Measurements from ENCODE around the gene DISC1. TPM values are rescaled to one million over a fixed set of nuclear protein-coding genes. Genes with fewer than 3 reads are reported as not detected.
"Not testable (repeated sequence)": the region's sequence is repeated elsewhere in the genome, so short reads cannot be mapped to it uniquely, and the experiment has no call there.

The DISC1 gene
- total RNA-seq, 1 donor from 2014 or later = 9.5 TPM

DNA sequence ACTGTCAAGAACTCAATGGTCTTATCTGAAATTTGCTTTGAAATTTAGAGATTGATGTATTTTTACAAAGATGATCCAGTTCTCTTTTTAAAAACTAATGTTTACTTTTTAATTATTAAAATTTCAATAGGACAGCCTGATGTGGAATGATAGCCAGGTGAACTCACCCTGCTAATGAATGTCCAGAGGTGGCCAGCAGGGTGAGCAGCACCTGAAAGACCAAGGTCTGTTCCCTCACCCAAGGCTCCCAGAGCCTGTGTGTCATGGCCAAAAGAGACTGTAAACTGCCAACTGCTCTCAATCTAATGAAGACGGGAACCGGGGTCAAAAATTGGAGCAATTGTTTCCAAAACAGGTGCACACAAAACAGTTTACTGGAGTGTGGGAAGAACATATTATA, 340.4 kb downstream of the DISC1 start:
- no peaks in the 10 kb centered on the region for H3K27me3 ChIP-seq
- DNase-seq (no peak), ATAC-seq (no peak)
- H3K36me3 ChIP-seq = no peaks in the 10 kb centered on the region
- H3K27ac ChIP-seq = no peak overlapping the region
- no peaks in the 10 kb centered on the region for H3K9me3 ChIP-seq
- intact Hi-C loops (cut with DNase I) = no loop called here
- no peak overlapping the region for H3K4me3 ChIP-seq
- TF ChIP-seq CTCF (IDR thresholded peaks at IDR 0.05) = no peak
- H3K4me1 ChIP-seq = no peaks in the 10 kb centered on the region

DNA sequence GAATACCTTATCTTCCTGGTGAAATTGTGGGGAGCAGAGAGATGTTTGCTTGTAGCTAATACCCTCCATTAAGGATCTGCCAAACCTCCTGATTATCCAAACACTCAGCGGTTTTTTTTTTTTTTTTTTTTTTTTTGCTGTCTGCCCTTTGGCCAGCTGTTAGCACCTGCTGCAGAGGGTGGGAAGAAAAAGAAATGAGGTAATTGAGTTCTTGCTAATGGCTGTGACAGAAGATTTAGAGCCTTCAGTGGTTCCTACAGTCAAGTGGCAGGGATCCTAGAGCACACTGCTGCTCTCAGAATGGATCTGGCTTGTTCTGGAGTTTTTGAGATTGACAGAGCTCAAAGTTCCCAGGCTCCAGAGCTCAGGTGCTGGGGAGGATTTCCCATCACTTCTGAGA, 342.5 kb downstream of the DISC1 start:
- H3K4me1 ChIP-seq = no peaks in the 10 kb centered on the region
- no peaks in the 10 kb centered on the region for H3K27me3 ChIP-seq
- H3K36me3 ChIP-seq = no peaks in the 10 kb centered on the region
- no peak overlapping the region for H3K4me3 ChIP-seq
- H3K27ac ChIP-seq = no peak overlapping the region
- ATAC-seq (no peak), DNase-seq (no peak)
- H3K9me3 ChIP-seq = no peaks in the 10 kb centered on the region
- TF ChIP-seq CTCF (IDR thresholded peaks at IDR 0.05) = no peak
- intact Hi-C loops (cut with DNase I) = no loop called here

DNA sequence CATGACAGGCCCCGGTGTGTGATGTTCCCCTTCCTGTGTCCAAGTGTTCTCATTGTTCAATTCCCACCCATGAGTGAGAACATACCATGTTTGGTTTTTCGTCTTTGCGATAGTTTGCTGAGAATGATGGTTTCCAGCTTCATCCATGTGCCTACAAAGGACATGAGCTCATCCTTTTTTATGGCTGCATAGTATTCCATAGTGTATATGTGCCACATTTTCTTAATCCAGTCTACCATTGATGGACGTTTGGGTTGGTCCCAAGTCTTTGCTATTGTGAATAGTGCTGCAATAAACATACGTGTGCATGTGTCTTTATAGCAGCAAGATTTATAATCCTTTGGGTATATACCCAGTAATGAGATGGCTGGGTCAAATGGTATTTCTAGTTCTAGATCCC, 343.2 kb downstream of the DISC1 start:
- H3K27ac ChIP-seq; H3K4me3 ChIP-seq; H3K27me3 ChIP-seq; H3K4me1 ChIP-seq; DNase-seq; ATAC-seq; H3K36me3 ChIP-seq; intact Hi-C loops (cut with DNase I); H3K9me3 ChIP-seq: not testable (repeated sequence)

GRCh38 chr1:231970684-231971083, 344.1 kb downstream of the DISC1 start:
- no peaks in the 10 kb centered on the region for H3K4me1 ChIP-seq
- no peak overlapping the region for H3K27ac ChIP-seq
- no peak for TF ChIP-seq CTCF (IDR thresholded peaks at IDR 0.05)
- H3K4me3 ChIP-seq = no peak overlapping the region
- H3K27me3 ChIP-seq = no peaks in the 10 kb centered on the region
- no peaks in the 10 kb centered on the region for H3K9me3 ChIP-seq
- DNase-seq = no peak
- ATAC-seq = peak; percentile 63
- intact Hi-C loops (cut with DNase I) = no loop called here
- H3K36me3 ChIP-seq = no peaks in the 10 kb centered on the region

DNA sequence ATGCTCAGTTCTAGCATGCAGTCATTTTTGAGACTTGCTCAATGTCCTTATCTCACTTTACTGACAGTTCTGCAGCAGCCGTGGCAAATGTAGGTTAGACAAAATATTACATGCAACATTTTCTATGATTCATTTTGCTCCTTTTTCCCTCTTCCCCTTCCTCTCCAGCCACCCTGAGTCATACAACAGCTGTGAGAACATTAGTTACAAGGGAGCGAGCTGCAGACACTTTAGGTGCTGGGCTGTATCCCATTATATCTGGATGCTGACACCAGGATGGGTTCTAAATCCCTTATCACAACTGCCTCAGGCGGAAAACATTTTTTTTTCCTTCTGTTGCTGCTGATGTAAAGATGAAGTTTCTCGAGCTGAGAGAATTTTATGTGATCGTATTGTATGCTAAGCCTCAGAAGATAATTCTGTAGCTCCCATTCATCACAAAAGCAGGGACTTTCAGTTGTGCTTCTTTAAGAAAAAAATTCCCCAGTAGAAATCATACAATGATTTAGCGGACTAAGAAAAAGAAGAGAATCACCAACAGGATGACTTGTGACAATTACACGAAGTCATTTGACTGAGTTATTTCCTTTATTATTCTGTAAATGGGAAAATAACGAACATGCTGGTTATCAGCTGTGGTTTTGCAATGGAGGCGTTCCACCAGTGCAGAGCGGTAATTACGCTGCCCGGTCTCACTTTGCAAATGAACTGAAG, 345.0 kb downstream of the DISC1 start:
- H3K4me3 ChIP-seq = no peak overlapping the region
- intact Hi-C loops (cut with DNase I) = no loop called here
- no peaks in the 10 kb centered on the region for H3K27me3 ChIP-seq
- peak; percentile 68 for ATAC-seq
- H3K9me3 ChIP-seq = no peaks in the 10 kb centered on the region
- H3K36me3 ChIP-seq = no peaks in the 10 kb centered on the region
- no peak for DNase-seq
- no peak overlapping the region for H3K27ac ChIP-seq
- no peak for TF ChIP-seq CTCF (IDR thresholded peaks at IDR 0.05)
- no peaks in the 10 kb centered on the region for H3K4me1 ChIP-seq

GRCh38 chr1:231972111-231972445, 345.5 kb downstream of the DISC1 start:
- no peak for TF ChIP-seq CTCF (IDR thresholded peaks at IDR 0.05)
- ATAC-seq (no peak), DNase-seq (no peak)
- Histone ChIP-seq H3K36me3 (no peaks in the 10 kb centered on the region), H3K9me3 (no peaks in the 10 kb centered on the region), H3K27ac (no peak overlapping the region), H3K4me3 (no peak overlapping the region), H3K4me1 (no peaks in the 10 kb centered on the region), H3K27me3 (no peaks in the 10 kb centered on the region)
- intact Hi-C loops (cut with DNase I) = no loop called here
